SK-N-SH treated with all-trans-retinoic acid at 6 μM for 48 hours (cell line): Measurements from ENCODE around the gene MPG.

ENCODE experiments used
- ATAC-seq: fragments of 200-7000 bp; cut with Tn5 transposase; 3 replicates; pipeline ENCODE4 v1.9.1; 2020; ENCODE audit warnings: mild to moderate bottlenecking, moderate library complexity
- ARNTL ChIP-seq: fragments of 450-650 bp; formaldehyde crosslinking; IDR thresholded peaks from 2 replicates; pipeline ENCODE4 v1.5.0; 2020; ENCODE audit warnings: low read depth, mild to moderate bottlenecking, moderate library complexity, borderline replicate concordance
- BACH2 ChIP-seq: fragments of 250-450 bp; sonication (Bioruptor Pico); IDR thresholded peaks from 2 replicates; pipeline ENCODE4 v1.9.0; 2021; ENCODE audit warnings: mild to moderate bottlenecking, borderline replicate concordance
- CSRNP3 ChIP-seq: fragments of 250-450 bp; sonication (Bioruptor Pico); IDR thresholded peaks from 2 replicates; pipeline ENCODE4 v1.5.1; 2021; ENCODE audit warnings: mild to moderate bottlenecking, moderate library complexity
- ESRRG ChIP-seq: fragments of 250-450 bp; sonication (Bioruptor Pico); IDR thresholded peaks from 2 replicates; pipeline ENCODE4 v1.6.1; 2021; ENCODE audit warnings: mild to moderate bottlenecking
- GLIS3 ChIP-seq: fragments of 250-450 bp; sonication (Bioruptor Pico); IDR thresholded peaks from 2 replicates; pipeline ENCODE4 v1.5.0; 2020; ENCODE audit warnings: mild to moderate bottlenecking, moderate library complexity
- ISL1 ChIP-seq: fragments of 250-450 bp; sonication (Bioruptor Pico); IDR thresholded peaks from 2 replicates; pipeline ENCODE4 v2.1.2; 2022; ENCODE audit warnings: mild to moderate bottlenecking, moderate library complexity
- PPARA ChIP-seq: fragments of 250-450 bp; sonication (Bioruptor Pico); IDR thresholded peaks from 2 replicates; pipeline ENCODE4 v1.5.0; 2020; ENCODE audit warnings: mild to moderate bottlenecking, borderline replicate concordance
- RARB ChIP-seq: fragments of 250-450 bp; sonication (Bioruptor Pico); IDR thresholded peaks from 2 replicates; pipeline ENCODE4 v1.8.0; 2021; ENCODE audit warnings: mild to moderate bottlenecking, moderate library complexity
- SNAI2 ChIP-seq: fragments of 250-450 bp; sonication (Bioruptor Pico); IDR thresholded peaks from 2 replicates; pipeline ENCODE4 v1.5.0; 2020; ENCODE audit warnings: mild to moderate bottlenecking, moderate library complexity
- TCF4 ChIP-seq: fragments of 250-450 bp; sonication (Bioruptor Pico); IDR thresholded peaks from 2 replicates; pipeline ENCODE4 v1.8.0; 2021; ENCODE audit warnings: mild to moderate bottlenecking, moderate library complexity, borderline replicate concordance
- TOX ChIP-seq: fragments of 250-450 bp; sonication (Bioruptor Pico); IDR thresholded peaks from 2 replicates; pipeline ENCODE4 v1.8.0; 2021; ENCODE audit warnings: mild to moderate bottlenecking, moderate library complexity, borderline replicate concordance
- TSHZ2 ChIP-seq: fragments of 250-450 bp; sonication (Bioruptor Pico); IDR thresholded peaks from 2 replicates; pipeline ENCODE4 v1.5.0; 2020; ENCODE audit warnings: mild to moderate bottlenecking, moderate library complexity
- ZC3H10 ChIP-seq: fragments of 250-450 bp; sonication (Bioruptor Pico); IDR thresholded peaks from 2 replicates; pipeline ENCODE4 v1.5.1; 2021; ENCODE audit warnings: mild to moderate bottlenecking, moderate library complexity
- ZFP3 ChIP-seq: fragments of 250-450 bp; sonication (Bioruptor Pico); IDR thresholded peaks from 2 replicates; pipeline ENCODE4 v1.5.0; 2020; ENCODE audit warnings: mild to moderate bottlenecking, moderate library complexity
- ZNF565 ChIP-seq: fragments of 450-650 bp; formaldehyde crosslinking; conservative IDR thresholded peaks from 2 replicates; pipeline ENCODE4 v1.5.0; 2020; ENCODE audit warnings: low read depth, mild to moderate bottlenecking, moderate library complexity
- ZNF8 ChIP-seq: fragments of 450-650 bp; formaldehyde crosslinking; IDR thresholded peaks from 2 replicates; pipeline ENCODE4 v1.5.0; 2020; ENCODE audit warnings: mild to moderate bottlenecking, moderate library complexity

Gene MPG

GRCh38 chr16:89391-90302, 11.6 kb downstream of the MPG start:
- TF ChIP-seq CSRNP3 (CRISPR knock-in tag) (no peak), ZC3H10 (CRISPR knock-in tag) (no peak), TCF4 (CRISPR knock-in tag) (no peak), ISL1 (no peak), SNAI2 (CRISPR knock-in tag) (no peak), ARNTL (no peak), BACH2 (no peak), PPARA (CRISPR knock-in tag) (no peak), ZNF8 (CRISPR knock-in tag) (no peak), GLIS3 (CRISPR knock-in tag) (no peak)
- ATAC-seq: no peak

- ATAC-seq: peak; percentile 33; the same call in 2 of the 3 replicates
- TF ChIP-seq ESRRG (CRISPR knock-in tag) (no peak), TOX (no peak), ZNF8 (CRISPR knock-in tag) (no peak), GLIS3 (CRISPR knock-in tag) (no peak), BACH2 (no peak), ZNF565 (CRISPR knock-in tag) (no peak), TSHZ2 (CRISPR knock-in tag) (no peak), PPARA (CRISPR knock-in tag) (no peak)
These were observed 13.5 kb downstream of the MPG start for GRCh38 chr16:91484-91883.

- no peak for ATAC-seq
- TF ChIP-seq TSHZ2 (CRISPR knock-in tag) (no peak), GLIS3 (CRISPR knock-in tag) (no peak), ARNTL (no peak), ZFP3 (CRISPR knock-in tag) (no peak), PPARA (CRISPR knock-in tag) (no peak), RARB (CRISPR knock-in tag) (no peak)
These were observed 14.7 kb downstream of the MPG start for GRCh38 chr16:92431-93339.

- ATAC-seq: no peak
- TF ChIP-seq CSRNP3 (CRISPR knock-in tag): no peak
- TF ChIP-seq TCF4 (CRISPR knock-in tag): no peak
- no peak for TF ChIP-seq ZFP3 (CRISPR knock-in tag)
- no peak for TF ChIP-seq TOX
- no peak for TF ChIP-seq ISL1
- TF ChIP-seq, all 23 proteins: peak for 0
These were observed 16.9 kb downstream of the MPG start for GRCh38 chr16:94918-95265.
